H1 (cell line): ENCODE data around the gene CDK5.

Experiments used
- ATF2 ChIP-seq: IDR thresholded peaks from 2 replicates; pipeline ENCODE4 v1.6.1; 2012; ENCODE audit warnings: low read length, inconsistent platforms
- CHD1 ChIP-seq: IDR thresholded peaks from 2 replicates; pipeline ENCODE4 v1.6.1; 2012; ENCODE audit warnings: low read depth, low read length, improper control_type of control experiment
- EZH2 ChIP-seq: fragments of 200-600 bp; sonication (generic); IDR thresholded peaks from 2 replicates; pipeline ENCODE4 v1.7.1; 2012; ENCODE audit warnings: low read depth, mild to moderate bottlenecking, moderate library complexity, low read length, inconsistent platforms; ENCODE audit not compliant: severe bottlenecking
- MAFK ChIP-seq: IDR thresholded peaks from 2 replicates; pipeline ENCODE4 v1.6.1; 2012; ENCODE audit warnings: low read depth, mild to moderate bottlenecking, improper control_type of control experiment, low read length
- MAX ChIP-seq: IDR thresholded peaks from 2 replicates; pipeline ENCODE4 v1.6.1; 2012; ENCODE audit warnings: inconsistent platforms
- POLR2A ChIP-seq, 2 experiments: IDR thresholded peaks; 1 replicate in 1 of 2; 2 replicates in 1 of 2; pipeline ENCODE4 v1.6.1; 2011; ENCODE audit warnings: low read depth in 2 of 2, low read length in 2 of 2, mild to moderate bottlenecking in 2 of 2; ENCODE audit errors: control extremely low read depth in 1 of 2
- POLR2AphosphoS5 ChIP-seq: IDR thresholded peaks from 2 replicates; pipeline ENCODE4 v1.6.1; 2011; ENCODE audit warnings: low read depth, low read length
- RNF2 ChIP-seq: fragments of 200-900, 300-1000 bp; sonication (generic); IDR thresholded peaks from 2 replicates; pipeline ENCODE4 v1.7.1; 2016; ENCODE audit warnings: borderline replicate concordance, low read depth, mild to moderate bottlenecking, antibody characterized with exemption, low read length; ENCODE audit not compliant: poor library complexity, severe bottlenecking; ENCODE audit errors: missing control alignments
- YY1 ChIP-seq: IDR thresholded peaks from 2 replicates; pipeline ENCODE4 v1.6.1; 2011; ENCODE audit warnings: low read depth, mild to moderate bottlenecking, low read length
- TF ChIP-seq, protein P1 (sequence below), 3 experiments: IDR thresholded peaks; 1 replicate in 2 of 3; 2 replicates in 1 of 3; pipeline versions ENCODE4 v1.5.1 to v1.6.1; 2011; ENCODE audit warnings: low read length in 3 of 3, mild to moderate bottlenecking in 3 of 3, inconsistent platforms in 2 of 3, low read depth in 1 of 3, moderate library complexity in 1 of 3; ENCODE audit not compliant: insufficient read depth in 1 of 3; ENCODE audit errors: control extremely low read depth in 1 of 3

DNA sequence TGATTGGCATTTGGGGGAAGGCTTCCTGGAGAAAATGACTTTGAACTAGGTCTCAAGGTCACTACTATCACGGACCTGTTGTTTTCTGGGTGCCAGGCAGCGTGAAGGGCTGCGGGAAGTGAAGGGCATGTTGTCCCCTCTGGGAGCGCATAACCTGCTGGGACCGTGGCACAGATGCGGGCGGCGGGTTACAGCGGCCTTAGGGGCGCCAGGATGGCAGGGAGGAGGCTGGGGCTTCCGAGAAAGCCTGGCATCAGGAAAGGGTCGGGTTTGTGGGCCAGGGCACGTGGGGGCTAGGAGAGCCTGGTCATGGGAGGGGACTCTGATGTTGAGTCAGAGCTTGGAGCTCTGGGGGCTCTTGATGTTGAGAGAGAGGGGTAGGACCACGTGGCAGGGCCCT lies 7.8 kb upstream of the CDK5 start:
- TF ChIP-seq, protein P1, sequence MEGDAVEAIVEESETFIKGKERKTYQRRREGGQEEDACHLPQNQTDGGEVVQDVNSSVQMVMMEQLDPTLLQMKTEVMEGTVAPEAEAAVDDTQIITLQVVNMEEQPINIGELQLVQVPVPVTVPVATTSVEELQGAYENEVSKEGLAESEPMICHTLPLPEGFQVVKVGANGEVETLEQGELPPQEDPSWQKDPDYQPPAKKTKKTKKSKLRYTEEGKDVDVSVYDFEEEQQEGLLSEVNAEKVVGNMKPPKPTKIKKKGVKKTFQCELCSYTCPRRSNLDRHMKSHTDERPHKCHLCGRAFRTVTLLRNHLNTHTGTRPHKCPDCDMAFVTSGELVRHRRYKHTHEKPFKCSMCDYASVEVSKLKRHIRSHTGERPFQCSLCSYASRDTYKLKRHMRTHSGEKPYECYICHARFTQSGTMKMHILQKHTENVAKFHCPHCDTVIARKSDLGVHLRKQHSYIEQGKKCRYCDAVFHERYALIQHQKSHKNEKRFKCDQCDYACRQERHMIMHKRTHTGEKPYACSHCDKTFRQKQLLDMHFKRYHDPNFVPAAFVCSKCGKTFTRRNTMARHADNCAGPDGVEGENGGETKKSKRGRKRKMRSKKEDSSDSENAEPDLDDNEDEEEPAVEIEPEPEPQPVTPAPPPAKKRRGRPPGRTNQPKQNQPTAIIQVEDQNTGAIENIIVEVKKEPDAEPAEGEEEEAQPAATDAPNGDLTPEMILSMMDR (IDR thresholded peaks at IDR 0.05; ENCODE audit: control extremely low read depth in 1 of 3, insufficient read depth in 1 of 3, low read depth in 1 of 3, low read length in 3 of 3): no peak
- TF ChIP-seq YY1 (no peak), MAFK (no peak), POLR2A (IDR thresholded peaks at IDR 0.05; ENCODE audit: control extremely low read depth in 1 of 2, low read depth in 2 of 2, low read length in 2 of 2) (no peak), EZH2 (no peak), MAX (no peak), CHD1 (no peak), POLR2AphosphoS5 (no peak), ATF2 (no peak), RNF2 (no peak)
